Transverse colon (tissue), 4 donors: ENCODE measurements around the gene GRIA4.
A peak's percentile ranks its signal among the peaks of the same experiment; 100 is the strongest.

Experiments used
- CTCF ChIP-seq, 5 experiments: fragments of 200-600 bp in 3 of 5; fragments of 450-650 bp in 2 of 5; sonication (generic) in 3 of 5; IDR thresholded peaks; 1 replicate in 2 of 5; 2 replicates in 3 of 5; pipeline ENCODE4 v1.5.1; 2016 to 2017; ENCODE audit warnings: antibody characterized with exemption in 5 of 5, inconsistent platforms in 3 of 5, mild to moderate bottlenecking in 2 of 5, moderate library complexity in 1 of 5
- EP300 ChIP-seq: sonication (generic); formaldehyde crosslinking; IDR thresholded peaks from one replicate; pipeline ENCODE4 v1.6.1; 2017; ENCODE audit warnings: antibody characterized with exemption, low read depth
- POLR2AphosphoS5 ChIP-seq, 3 donors: sonication (generic); formaldehyde crosslinking; IDR thresholded peaks; one replicate each; pipeline ENCODE4 v1.6.1; 2016; ENCODE audit warnings: antibody characterized with exemption in 3 of 3

- TF ChIP-seq EP300 (no peak), CTCF (IDR thresholded peaks at IDR 0.05) (peak in 1 of 5 experiments; percentile 10), POLR2AphosphoS5 (IDR thresholded peaks at IDR 0.05) (no peak)
Measured at GRCh38 chr11:105861225-105861624, 251.4 kb downstream of the GRIA4 start.
